GM13976 (cell line): ENCODE measurements around the gene RAB27A.

ENCODE experiments used
- DNase-seq: peaks from one replicate; pipeline ENCODE4 v3.0.0; 2012; ENCODE audit warnings: low spot score
- CTCF ChIP-seq: IDR thresholded peaks from 2 replicates; pipeline ENCODE4 v1.5.1; 2012; ENCODE audit warnings: borderline replicate concordance, mild to moderate bottlenecking; ENCODE audit not compliant: insufficient read depth; ENCODE audit errors: extremely low read depth, missing control alignments, control extremely low read depth
- in situ Hi-C: fragments of 300-500 bp; cut with MboI; formaldehyde crosslinking; loops from one replicate; pipeline ENCODE4 v1.12.0; 2022; ENCODE audit warnings: low sequenced_read_pairs, mixed read lengths, inconsistent platforms; ENCODE audit not compliant: unreplicated experiment

The RAB27A gene

DNA sequence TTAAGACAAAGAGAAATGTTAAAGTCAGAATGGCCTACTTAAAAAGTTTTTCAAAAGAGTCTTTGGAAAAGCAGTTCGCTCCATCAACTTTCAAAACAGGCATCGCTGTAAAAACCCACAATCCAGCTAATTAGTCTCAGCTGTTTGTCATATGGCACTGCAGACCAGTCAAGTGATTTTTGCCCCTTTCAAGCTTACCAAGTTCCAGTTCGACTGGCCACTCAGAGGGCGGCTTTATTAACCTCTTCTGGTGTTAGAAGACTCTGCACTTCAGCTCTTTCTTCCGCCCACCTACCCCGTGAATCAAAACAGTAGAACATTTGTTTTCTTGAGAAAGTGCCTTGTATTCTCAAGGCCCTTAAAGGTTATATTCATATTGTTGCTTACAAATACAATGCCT is 19.3 kb downstream of the RAB27A start:
- in situ Hi-C loops = loop anchor here (5.0 kb wide), 1 partner anchor 48 kb away; no protein-coding TSS in a partner anchor
- TF ChIP-seq CTCF = no peak
- DNase-seq = no peak

DNA sequence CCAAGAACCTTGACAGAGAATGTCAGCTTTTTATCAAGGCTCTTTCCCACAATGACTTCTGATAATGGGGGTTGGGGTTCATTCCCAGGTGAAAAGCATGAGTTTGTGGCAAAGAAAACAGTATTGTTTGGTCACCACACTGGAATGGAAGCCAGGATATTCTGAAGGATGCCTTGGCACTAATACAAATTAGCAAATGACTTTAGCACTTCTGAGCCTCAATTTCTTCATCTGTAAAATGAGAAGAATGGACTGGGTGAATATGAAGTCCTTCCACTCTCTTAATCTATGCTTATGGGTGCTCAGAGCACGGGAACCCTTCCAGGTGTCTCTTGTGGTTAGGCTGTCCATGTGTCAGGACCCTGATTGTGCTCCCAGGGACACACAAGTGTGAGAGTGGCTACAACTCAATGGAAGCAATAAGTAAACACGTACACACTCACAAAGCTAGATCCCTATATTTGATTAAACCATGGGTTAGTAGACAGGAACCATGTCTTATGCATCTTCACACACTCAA is 21.4 kb downstream of the RAB27A start:
- TF ChIP-seq CTCF = no peak
- DNase-seq = no peak
- in situ Hi-C loops = no loop called here

GRCh38 chr15:55267401-55268175 is 22.0 kb downstream of the RAB27A start:
- no peak for DNase-seq
- TF ChIP-seq CTCF = no peak
- in situ Hi-C loops = no loop called here

DNA sequence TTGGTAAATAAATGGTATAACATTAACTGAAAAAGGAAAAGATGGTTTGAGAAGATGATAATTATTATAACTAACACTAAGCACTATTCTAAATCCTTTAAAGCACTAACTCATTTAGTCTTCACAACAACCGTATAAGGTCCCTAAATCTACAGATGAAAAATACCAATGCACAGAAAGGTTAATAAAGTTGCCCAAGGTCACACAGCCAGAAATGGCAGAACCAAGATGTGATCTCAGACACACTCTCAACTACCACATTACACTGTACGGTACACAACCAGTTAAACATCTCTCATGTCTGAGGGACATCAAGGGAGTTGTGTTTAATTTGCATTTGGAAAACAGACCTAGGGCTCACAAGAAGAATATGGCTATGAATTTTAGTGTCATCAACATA is 23.1 kb downstream of the RAB27A start:
- no peak for TF ChIP-seq CTCF
- in situ Hi-C loops = no loop called here
- no peak for DNase-seq

- no peak for DNase-seq
- in situ Hi-C loops = no loop called here
- TF ChIP-seq CTCF = no peak
Observed at GRCh38 chr15:55260562-55261131, 29.0 kb downstream of the RAB27A start.

DNA sequence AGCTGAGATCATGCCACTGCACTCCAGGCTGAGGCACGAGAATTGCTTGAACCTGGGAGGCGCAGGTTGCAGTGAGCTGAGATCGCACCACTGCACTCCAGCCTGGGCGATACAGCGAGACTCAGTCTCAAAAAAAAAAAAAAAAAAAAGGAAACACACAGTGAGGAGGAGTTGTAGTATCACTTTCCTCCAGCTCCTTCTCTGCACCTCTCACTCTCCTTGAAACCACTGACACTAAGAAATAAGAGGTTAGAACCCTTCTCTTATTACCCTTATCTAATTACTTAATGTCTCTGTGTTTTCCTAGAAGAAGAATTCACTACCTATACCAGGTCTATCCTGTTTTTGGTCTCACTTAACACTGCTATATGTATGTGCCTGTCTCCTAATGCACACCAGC is 31.7 kb downstream of the RAB27A start:
- in situ Hi-C loops = no loop called here
- no peak for DNase-seq
- no peak for TF ChIP-seq CTCF
